ENCODE data around the gene CDK1.

Gene CDK1

GRCh38 chr10:60733826-60734225, 44.5 kb upstream of the CDK1 start:
- no peak for DNase-seq (ENCODE audit: low read depth)
- no peak for TF ChIP-seq CTCF (IDR thresholded peaks at IDR 0.05; ENCODE audit: low read length, missing control alignments)
- no peak overlapping the region for H3K4me3 ChIP-seq (replicated peaks; ENCODE audit: low read depth, low read length)

- no peak for TF ChIP-seq CTCF (IDR thresholded peaks at IDR 0.05; ENCODE audit: low read length, missing control alignments)
- no peak overlapping the region for H3K4me3 ChIP-seq (replicated peaks; ENCODE audit: low read depth, low read length)
- DNase-seq (ENCODE audit: low read depth), result no peak
Observed at GRCh38 chr10:60734226-60734625, 44.1 kb upstream of the CDK1 start.

GRCh38 chr10:60735244-60735643, 43.0 kb upstream of the CDK1 start:
- no peak for DNase-seq (ENCODE audit: low read depth)
- no peak for TF ChIP-seq CTCF (IDR thresholded peaks at IDR 0.05; ENCODE audit: low read length, missing control alignments)
- H3K4me3 ChIP-seq (replicated peaks; ENCODE audit: low read depth, low read length), result no peak overlapping the region

GRCh38 chr10:60737242-60737641, 41.0 kb upstream of the CDK1 start:
- DNase-seq (ENCODE audit: low read depth), result no peak
- no peak overlapping the region for H3K4me3 ChIP-seq (replicated peaks; ENCODE audit: low read depth, low read length)
- TF ChIP-seq CTCF (IDR thresholded peaks at IDR 0.05; ENCODE audit: low read length, missing control alignments), result no peak

- TF ChIP-seq CTCF (IDR thresholded peaks at IDR 0.05; ENCODE audit: low read length, missing control alignments), result no peak
- no peak overlapping the region for H3K4me3 ChIP-seq (replicated peaks; ENCODE audit: low read depth, low read length)
- DNase-seq (ENCODE audit: low read depth), result peak; percentile 66
Observed at GRCh38 chr10:60739558-60739957, 38.7 kb upstream of the CDK1 start.

- no peak for TF ChIP-seq CTCF (IDR thresholded peaks at IDR 0.05; ENCODE audit: low read length, missing control alignments)
- no peak overlapping the region for H3K4me3 ChIP-seq (replicated peaks; ENCODE audit: low read depth, low read length)
- no peak for DNase-seq (ENCODE audit: low read depth)
Observed at GRCh38 chr10:60742512-60742911, 35.8 kb upstream of the CDK1 start.

- H3K4me3 ChIP-seq (replicated peaks; ENCODE audit: low read depth, low read length), result no peak overlapping the region
- DNase-seq (ENCODE audit: low read depth), result no peak
- no peak for TF ChIP-seq CTCF (IDR thresholded peaks at IDR 0.05; ENCODE audit: low read length, missing control alignments)
Observed at GRCh38 chr10:60747817-60748469, 30.3 kb upstream of the CDK1 start.
